Measurements from ENCODE around the gene UGT1A7.

DNA sequence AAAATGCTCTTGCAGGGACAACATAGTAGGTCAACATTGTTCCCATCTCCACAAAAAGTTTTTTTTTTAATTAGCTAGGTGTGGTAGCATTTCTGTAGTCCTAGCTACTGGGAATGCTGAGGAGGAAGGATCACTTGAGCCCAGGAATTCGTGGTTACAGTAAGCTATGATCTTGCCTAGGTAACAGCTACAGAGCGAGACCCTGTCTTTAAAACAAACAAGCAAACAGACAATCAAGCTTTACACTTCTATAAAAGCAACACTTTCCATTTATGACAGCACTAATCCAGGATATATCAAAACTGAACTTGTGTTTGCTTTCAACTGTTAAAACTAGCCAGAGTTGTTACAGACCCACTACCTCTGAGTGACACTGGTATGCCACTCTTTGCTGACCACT, 59.2 kb downstream of the UGT1A7 start:
- TF ChIP-seq, protein P1, sequence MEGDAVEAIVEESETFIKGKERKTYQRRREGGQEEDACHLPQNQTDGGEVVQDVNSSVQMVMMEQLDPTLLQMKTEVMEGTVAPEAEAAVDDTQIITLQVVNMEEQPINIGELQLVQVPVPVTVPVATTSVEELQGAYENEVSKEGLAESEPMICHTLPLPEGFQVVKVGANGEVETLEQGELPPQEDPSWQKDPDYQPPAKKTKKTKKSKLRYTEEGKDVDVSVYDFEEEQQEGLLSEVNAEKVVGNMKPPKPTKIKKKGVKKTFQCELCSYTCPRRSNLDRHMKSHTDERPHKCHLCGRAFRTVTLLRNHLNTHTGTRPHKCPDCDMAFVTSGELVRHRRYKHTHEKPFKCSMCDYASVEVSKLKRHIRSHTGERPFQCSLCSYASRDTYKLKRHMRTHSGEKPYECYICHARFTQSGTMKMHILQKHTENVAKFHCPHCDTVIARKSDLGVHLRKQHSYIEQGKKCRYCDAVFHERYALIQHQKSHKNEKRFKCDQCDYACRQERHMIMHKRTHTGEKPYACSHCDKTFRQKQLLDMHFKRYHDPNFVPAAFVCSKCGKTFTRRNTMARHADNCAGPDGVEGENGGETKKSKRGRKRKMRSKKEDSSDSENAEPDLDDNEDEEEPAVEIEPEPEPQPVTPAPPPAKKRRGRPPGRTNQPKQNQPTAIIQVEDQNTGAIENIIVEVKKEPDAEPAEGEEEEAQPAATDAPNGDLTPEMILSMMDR (conservative IDR thresholded peaks at IDR 0.05; ENCODE audit: low read length): no peak
- TF ChIP-seq EZH2phosphoT487 (IDR thresholded peaks at IDR 0.05; ENCODE audit: borderline replicate concordance): no peak

Measured in Loucy (cell line).